Cardiac septum (tissue), 1 donor: ENCODE measurements around the gene OIP5. TPM values are rescaled to one million over a fixed set of nuclear protein-coding genes. Genes with fewer than 3 reads are reported as not detected.
"Not testable (repeated sequence)": the region's sequence is repeated elsewhere in the genome, so short reads cannot be mapped to it uniquely, and the experiment has no call there.

Source experiments
- DNase-seq: peaks from one replicate; pipeline ENCODE4 v3.0.0-alpha.2; 2020; ENCODE audit warnings: low spot score
- intact Hi-C: fragments of 100-400 bp; cut with DNase I; formaldehyde crosslinking; loops from one replicate; pipeline ENCODE4 v1.14.0; 2022
- long read RNA-seq: library from polyadenylated mRNA; unstranded; transcript quantifications from one replicate; pipeline ENCODE4 v2.0.0, GENCODE V29; 2021
- total RNA-seq: library from RNA; stranded (reverse); fragmentation: NEBNext Ultra II Directional; extraction: Animal tissue kit (Norgen Biotek cat#: 25700); gene quantifications from one replicate; pipeline ENCODE4 v1.2.1, GENCODE V29; 2021
- donor health status: DM: no; HTN: no; CAD: no.

The OIP5 gene
- not detected for total RNA-seq
- long read RNA-seq, partial matches to known transcripts, result 0 of 4 reads
- long read RNA-seq, other reads (novel, unspliced or antisense), result 4 of 4 reads

- DNase-seq, result peak; percentile 99
- intact Hi-C loops, result loop anchor here (10.0 kb wide), 1 partner anchor 218 kb away; the partner anchor contains the start of gene INO80
Observed at GRCh38 chr15:41332194-41333025, at the start of gene OIP5, which contains the start of gene NUSAP1. Gene OIP5 (minus strand): TSS chr15:41332591. CDS start chr15:41332561, 30 bp downstream. Gene NUSAP1 (plus strand): TSS chr15:41332881. CDS start chr15:41332958, 77 bp downstream.

GRCh38 chr15:41377978-41378377 lies 45.6 kb upstream of the OIP5 start:
- DNase-seq, result no peak
- intact Hi-C loops, result no loop called here

GRCh38 chr15:41367418-41367817 lies 35.0 kb upstream of the OIP5 start:
- intact Hi-C loops, result no loop called here
- DNase-seq, result no peak

GRCh38 chr15:41354371-41354770 lies 22.0 kb upstream of the OIP5 start:
- no peak for DNase-seq
- intact Hi-C loops, result no loop called here

- DNase-seq, result no peak
- intact Hi-C loops, result no loop called here
Observed at GRCh38 chr15:41350057-41350717, 17.8 kb upstream of the OIP5 start.

GRCh38 chr15:41347236-41347635 lies 14.8 kb upstream of the OIP5 start:
- intact Hi-C loops, result no loop called here
- peak; percentile 71 for DNase-seq

GRCh38 chr15:41341519-41341918 lies 9.1 kb upstream of the OIP5 start:
- no peak for DNase-seq
- intact Hi-C loops, result no loop called here

GRCh38 chr15:41340189-41340695 lies 7.9 kb upstream of the OIP5 start:
- intact Hi-C loops, result no loop called here
- no peak for DNase-seq

GRCh38 chr15:41337631-41338522 lies 5.5 kb upstream of the OIP5 start:
- DNase-seq, result no peak
- intact Hi-C loops, result loop anchor here (10.0 kb wide), 1 partner anchor 223 kb away; the partner anchor contains the start of gene INO80

GRCh38 chr15:41337047-41337446 lies 4.7 kb upstream of the OIP5 start:
- intact Hi-C loops, result loop anchor here (10.0 kb wide), 1 partner anchor 222 kb away; the partner anchor contains the start of gene INO80

GRCh38 chr15:41336549-41336948 lies 4.2 kb upstream of the OIP5 start:
- intact Hi-C loops, result loop anchor here (10.0 kb wide), 1 partner anchor 222 kb away; the partner anchor contains the start of gene INO80
- no peak for DNase-seq

More at GRCh38 chr15:41337047-41337446, 4.7 kb upstream of the OIP5 start:
- DNase-seq, result no peak

- intact Hi-C loops, result loop anchor here (10.0 kb wide), 1 partner anchor 220 kb away; the partner anchor contains the start of gene INO80
Observed at GRCh38 chr15:41334293-41335120, 2.1 kb upstream of the OIP5 start.

GRCh38 chr15:41333026-41333562 lies 703 bp upstream of the OIP5 start:
- intact Hi-C loops, result loop anchor here (10.0 kb wide), 1 partner anchor 218 kb away; the partner anchor contains the start of gene INO80
- peak; percentile 76 for DNase-seq

More at GRCh38 chr15:41334293-41335120, 2.1 kb upstream of the OIP5 start:
- DNase-seq, result no peak

- intact Hi-C loops, result loop anchor here (10.0 kb wide), 1 partner anchor 217 kb away; the partner anchor contains the start of gene INO80
Observed at GRCh38 chr15:41331833-41332193, 578 bp downstream of the OIP5 start.

GRCh38 chr15:41331281-41331680 lies 1.1 kb downstream of the OIP5 start:
- DNase-seq, result no peak
- intact Hi-C loops, result loop anchor here (10.0 kb wide), 1 partner anchor 216 kb away; the partner anchor contains the start of gene INO80

More at GRCh38 chr15:41331833-41332193, 578 bp downstream of the OIP5 start:
- no peak for DNase-seq

- intact Hi-C loops, result no loop called here
- DNase-seq, result no peak
Observed at GRCh38 chr15:41323611-41324010, 8.8 kb downstream of the OIP5 start.

GRCh38 chr15:41320805-41321330 lies 11.5 kb downstream of the OIP5 start:
- intact Hi-C loops, DNase-seq: not testable (repeated sequence)
